Measurements from ENCODE around the gene VRK1.
A peak's percentile ranks its signal among the peaks of the same experiment; 100 is the strongest.

GRCh38 chr14:96797582-96798349, 584 bp downstream of the VRK1 start:
- TF ChIP-seq EP300 (IDR thresholded peaks at IDR 0.05; ENCODE audit: borderline replicate concordance in 1 of 2, low read depth in 1 of 2, low read length in 1 of 2) = no peak
- no peak for TF ChIP-seq CTCF (IDR thresholded peaks at IDR 0.05)
- no peak for TF ChIP-seq ZBTB33 (IDR thresholded peaks at IDR 0.05; ENCODE audit: borderline replicate concordance, low read depth)
- no peak for TF ChIP-seq IRF3 (IDR thresholded peaks at IDR 0.05; ENCODE audit: low read depth, low read length)
- TF ChIP-seq MEF2A (IDR thresholded peaks at IDR 0.05; ENCODE audit: borderline replicate concordance, low read depth) = no peak
- TF ChIP-seq NRF1 (IDR thresholded peaks at IDR 0.05; ENCODE audit: low read depth, low read length) = no peak
- TF ChIP-seq SIN3A (IDR thresholded peaks at IDR 0.05; ENCODE audit: borderline replicate concordance, low read depth, low read length) = no peak
- TF ChIP-seq RFX5 (IDR thresholded peaks at IDR 0.05; ENCODE audit: low read length) = no peak
- no peak for TF ChIP-seq TAF1 (IDR thresholded peaks at IDR 0.05; ENCODE audit: borderline replicate concordance, low read depth, low read length)
- peak; percentile 47; the same call in 1 of the 2 replicates for TF ChIP-seq MXI1 (IDR thresholded peaks at IDR 0.05; ENCODE audit: low read depth, low read length)
- TF ChIP-seq EZH2phosphoT487 (IDR thresholded peaks at IDR 0.05; ENCODE audit: borderline replicate concordance, low read depth) = no peak
- no peak for TF ChIP-seq RAD21 (IDR thresholded peaks at IDR 0.05; ENCODE audit: low read length)
- TF ChIP-seq PBX3 (IDR thresholded peaks at IDR 0.05) = no peak

All from SK-N-SH (cell line).